ENCODE measurements around the gene LLGL2. TPM values are rescaled to one million over a fixed set of nuclear protein-coding genes. Genes with fewer than 3 reads are reported as not detected.

The LLGL2 gene
- total RNA-seq, 1 donor from 2014 or later, result 21.6 TPM

GRCh38 chr17:75611851-75612429, 86.4 kb downstream of the LLGL2 start:
- intact Hi-C loops (cut with micrococcal nuclease), result no loop called here

- intact Hi-C loops (cut with micrococcal nuclease), result no loop called here
Measured at GRCh38 chr17:75612906-75613626, 87.6 kb downstream of the LLGL2 start.

- intact Hi-C loops (cut with micrococcal nuclease), result no loop called here
Measured at GRCh38 chr17:75614006-75614405, 88.5 kb downstream of the LLGL2 start.

- intact Hi-C loops (cut with micrococcal nuclease), result no loop called here
Measured at GRCh38 chr17:75614556-75615270, 89.2 kb downstream of the LLGL2 start.

- intact Hi-C loops (cut with micrococcal nuclease), result no loop called here
Measured at GRCh38 chr17:75615301-75615700, 89.8 kb downstream of the LLGL2 start.

- intact Hi-C loops (cut with micrococcal nuclease), result no loop called here
Measured at GRCh38 chr17:75616521-75617122, 91.1 kb downstream of the LLGL2 start.

- intact Hi-C loops (cut with micrococcal nuclease), result no loop called here
Measured at GRCh38 chr17:75617218-75617617, 91.7 kb downstream of the LLGL2 start.

- intact Hi-C loops (cut with micrococcal nuclease), result no loop called here
Measured at GRCh38 chr17:75617675-75618074, 92.2 kb downstream of the LLGL2 start.

GRCh38 chr17:75619506-75620431, 94.3 kb downstream of the LLGL2 start:
- intact Hi-C loops (cut with micrococcal nuclease), result no loop called here

GRCh38 chr17:75621489-75621888, 96.0 kb downstream of the LLGL2 start:
- intact Hi-C loops (cut with micrococcal nuclease), result no loop called here

- intact Hi-C loops (cut with micrococcal nuclease), result no loop called here
Measured at GRCh38 chr17:75622076-75622475, 96.6 kb downstream of the LLGL2 start.

- intact Hi-C loops (cut with micrococcal nuclease), result no loop called here
Measured at GRCh38 chr17:75622771-75623273, 97.3 kb downstream of the LLGL2 start.

- intact Hi-C loops (cut with micrococcal nuclease), result no loop called here
Measured at GRCh38 chr17:75623386-75623785, 97.9 kb downstream of the LLGL2 start.

- intact Hi-C loops (cut with micrococcal nuclease), result no loop called here
Measured at GRCh38 chr17:75624021-75624420, 98.5 kb downstream of the LLGL2 start.

Other genes with a start within 250 kb of the LLGL2 start
- gene SLC25A19, start 236.3 kb upstream of the LLGL2 start, total RNA-seq, result 48.4 and 52.7 TPM in 2 replicates
- gene GRB2, start 120.0 kb upstream of the LLGL2 start, total RNA-seq, result 150 and 168 TPM in 2 replicates
- 82.3 and 85.7 TPM in 2 replicates for gene TMEM94, start 69.1 kb upstream of the LLGL2 start, total RNA-seq
- 0.74 and 0.76 TPM in 2 replicates for gene CASKIN2, start 10.2 kb upstream of the LLGL2 start, total RNA-seq
- gene TSEN54, start 9.2 kb upstream of the LLGL2 start, total RNA-seq, result 65.2 and 65.9 TPM in 2 replicates
- 43.2 and 48.4 TPM in 2 replicates for gene MYO15B, start 62.1 kb downstream of the LLGL2 start, total RNA-seq
- gene SMIM5, start 107.7 kb downstream of the LLGL2 start, total RNA-seq, result 0.54 and 0.83 TPM in 2 replicates
- 41.6 and 43.4 TPM in 2 replicates for gene RECQL5, start 141.5 kb downstream of the LLGL2 start, total RNA-seq
- gene SAP30BP, start 141.6 kb downstream of the LLGL2 start, total RNA-seq, result 93.2 and 108 TPM in 2 replicates
- 0.78 and 0.91 TPM in 2 replicates for gene ITGB4, start 195.8 kb downstream of the LLGL2 start, total RNA-seq
- 40.4 and 41.4 TPM in 2 replicates for gene GALK1, start 239.5 kb downstream of the LLGL2 start, total RNA-seq

Data from T-helper 1 cell treated with Interleukin-12 subunit alpha and Interleukin-12 subunit beta and Interleukin-4 antibody, amounts not matched to agents 30 ng/mL and 1 ng/mL, for 36 hours (primary cell).